Measurements from ENCODE around the gene TMTC2. TPM values are rescaled to one million over a fixed set of nuclear protein-coding genes. Genes with fewer than 3 reads are reported as not detected.

Gene TMTC2
- polyA plus RNA-seq, 1 experiment = 5.6 TPM

DNA sequence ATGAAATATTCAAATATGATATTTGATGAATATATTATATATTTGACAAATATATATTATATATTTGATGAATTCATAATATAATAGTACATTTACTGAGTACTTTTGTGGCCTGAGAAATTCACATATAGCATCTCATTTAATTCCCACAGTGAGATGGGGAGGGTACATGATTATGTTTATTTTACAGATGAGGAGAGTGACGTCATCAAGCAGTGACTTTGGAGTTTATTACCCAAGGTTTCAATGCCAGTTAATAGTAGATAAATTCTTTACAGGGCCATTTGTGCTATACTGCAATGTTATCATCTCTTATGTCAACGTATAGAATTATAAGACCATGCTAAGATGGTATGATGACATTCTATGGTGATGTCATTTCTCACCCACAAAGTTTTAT is 352.7 kb downstream of the TMTC2 start:
- ChIA-PET CTCF (no interaction called here), POLR2A (no interaction called here)
- no peak overlapping the region for H3K4me3 ChIP-seq (ENCODE audit: low read depth, low read length)
- no peak for DNase-seq (ENCODE audit: low read depth)
- no peaks in the 10 kb centered on the region for H3K36me3 ChIP-seq (ENCODE audit: control insufficient read depth, insufficient read depth, low read length)
- H3K27me3 ChIP-seq (ENCODE audit: control insufficient read depth, insufficient read depth, low read length) = no peaks in the 10 kb centered on the region
- TF ChIP-seq, protein P1, sequence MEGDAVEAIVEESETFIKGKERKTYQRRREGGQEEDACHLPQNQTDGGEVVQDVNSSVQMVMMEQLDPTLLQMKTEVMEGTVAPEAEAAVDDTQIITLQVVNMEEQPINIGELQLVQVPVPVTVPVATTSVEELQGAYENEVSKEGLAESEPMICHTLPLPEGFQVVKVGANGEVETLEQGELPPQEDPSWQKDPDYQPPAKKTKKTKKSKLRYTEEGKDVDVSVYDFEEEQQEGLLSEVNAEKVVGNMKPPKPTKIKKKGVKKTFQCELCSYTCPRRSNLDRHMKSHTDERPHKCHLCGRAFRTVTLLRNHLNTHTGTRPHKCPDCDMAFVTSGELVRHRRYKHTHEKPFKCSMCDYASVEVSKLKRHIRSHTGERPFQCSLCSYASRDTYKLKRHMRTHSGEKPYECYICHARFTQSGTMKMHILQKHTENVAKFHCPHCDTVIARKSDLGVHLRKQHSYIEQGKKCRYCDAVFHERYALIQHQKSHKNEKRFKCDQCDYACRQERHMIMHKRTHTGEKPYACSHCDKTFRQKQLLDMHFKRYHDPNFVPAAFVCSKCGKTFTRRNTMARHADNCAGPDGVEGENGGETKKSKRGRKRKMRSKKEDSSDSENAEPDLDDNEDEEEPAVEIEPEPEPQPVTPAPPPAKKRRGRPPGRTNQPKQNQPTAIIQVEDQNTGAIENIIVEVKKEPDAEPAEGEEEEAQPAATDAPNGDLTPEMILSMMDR (IDR thresholded peaks at IDR 0.05; ENCODE audit: insufficient read depth, low read depth, low read length) = no peak

DNA sequence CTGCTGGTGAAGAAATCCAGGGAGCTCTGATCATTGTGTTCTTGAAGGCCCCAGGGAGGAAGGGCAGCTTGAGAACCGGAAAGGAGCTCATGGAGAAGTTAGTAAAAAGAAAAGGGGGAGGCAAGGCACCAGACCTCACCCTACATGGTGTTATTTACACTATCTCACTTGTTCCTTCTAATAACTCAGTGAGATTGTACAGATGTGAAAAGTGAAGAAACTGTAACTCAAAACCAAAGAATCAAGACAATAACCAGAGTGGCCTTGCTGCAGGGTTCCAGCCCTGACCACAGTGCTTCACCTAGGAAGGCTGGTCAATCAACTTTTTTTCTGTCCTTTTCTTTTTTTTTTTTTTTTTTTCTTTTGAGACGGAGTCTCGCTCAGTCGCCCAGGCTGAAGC is 353.6 kb downstream of the TMTC2 start:
- TF ChIP-seq, protein P1 (IDR thresholded peaks at IDR 0.05; ENCODE audit: insufficient read depth, low read depth, low read length) = no peak
- CTCF ChIA-PET = interaction anchor here (0.7 kb wide), 1 partner anchor 19 kb away, joined by 3 read pairs; no protein-coding TSS in a partner anchor

GRCh38 chr12:83040991-83041390 is 354.3 kb downstream of the TMTC2 start:
- no peaks in the 10 kb centered on the region for H3K27me3 ChIP-seq (ENCODE audit: control insufficient read depth, insufficient read depth, low read length)
- DNase-seq (ENCODE audit: low read depth) = no peak
- TF ChIP-seq, protein P1 (IDR thresholded peaks at IDR 0.05; ENCODE audit: insufficient read depth, low read depth, low read length) = no peak
- ChIA-PET POLR2A (no interaction called here), CTCF (no interaction called here)
- no peak overlapping the region for H3K4me3 ChIP-seq (ENCODE audit: low read depth, low read length)
- H3K36me3 ChIP-seq (ENCODE audit: control insufficient read depth, insufficient read depth, low read length) = no peaks in the 10 kb centered on the region

More for the DNA sequence above, 353.6 kb downstream of the TMTC2 start:
- Histone ChIP-seq H3K36me3 (ENCODE audit: control insufficient read depth, insufficient read depth, low read length) (no peaks in the 10 kb centered on the region), H3K27me3 (ENCODE audit: control insufficient read depth, insufficient read depth, low read length) (no peaks in the 10 kb centered on the region), H3K4me3 (ENCODE audit: low read depth, low read length) (no peak overlapping the region)
- POLR2A ChIA-PET = no interaction called here
- no peak for DNase-seq (ENCODE audit: low read depth)

DNA sequence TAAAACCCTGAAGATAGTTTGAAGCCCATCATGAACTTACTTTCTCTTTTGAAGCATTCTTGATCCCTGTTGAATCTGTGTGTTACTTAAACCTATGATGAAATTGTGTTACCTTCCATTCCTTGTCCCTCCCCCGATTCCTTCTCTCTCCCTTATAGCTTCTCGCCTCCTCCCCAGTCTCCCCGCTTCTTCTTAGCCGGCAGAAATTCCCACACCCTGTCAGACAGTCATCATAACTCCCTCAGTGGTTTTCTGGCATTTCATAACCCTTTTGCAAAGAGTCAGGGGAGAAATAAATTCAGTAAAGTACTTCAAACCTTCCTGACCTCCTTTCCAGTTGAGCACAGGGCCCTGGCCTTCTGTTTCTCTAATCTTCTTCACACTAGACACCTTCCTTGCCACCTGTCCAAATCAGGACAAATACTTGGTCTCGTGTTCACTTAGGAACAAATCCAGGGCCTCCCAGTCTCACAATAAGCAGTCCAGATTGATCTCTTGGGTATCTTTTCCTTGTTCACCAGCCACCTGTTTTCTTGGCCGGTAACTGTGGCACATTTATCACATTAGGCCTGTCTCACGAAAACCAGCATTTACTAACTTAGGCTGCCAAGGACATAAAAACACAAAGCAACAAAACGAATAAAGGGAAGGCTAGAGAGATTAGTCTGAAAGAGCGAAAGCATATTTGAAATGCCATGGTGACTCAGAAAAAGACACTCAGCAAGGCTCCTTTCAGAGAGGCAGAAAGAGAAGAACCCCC is 355.9 kb downstream of the TMTC2 start:
- Histone ChIP-seq H3K4me3 (ENCODE audit: low read depth, low read length) (no peak overlapping the region), H3K27me3 (ENCODE audit: control insufficient read depth, insufficient read depth, low read length) (no peaks in the 10 kb centered on the region), H3K36me3 (ENCODE audit: control insufficient read depth, insufficient read depth, low read length) (no peaks in the 10 kb centered on the region)
- DNase-seq (ENCODE audit: low read depth) = peak; percentile 18
- TF ChIP-seq, protein P1 (IDR thresholded peaks at IDR 0.05; ENCODE audit: insufficient read depth, low read depth, low read length) = no peak
- ChIA-PET POLR2A (no interaction called here), CTCF (no interaction called here)

GRCh38 chr12:83044736-83045135 is 358.0 kb downstream of the TMTC2 start:
- ChIA-PET CTCF (no interaction called here), POLR2A (no interaction called here)
- H3K27me3 ChIP-seq (ENCODE audit: control insufficient read depth, insufficient read depth, low read length) = no peaks in the 10 kb centered on the region
- TF ChIP-seq, protein P1 (IDR thresholded peaks at IDR 0.05; ENCODE audit: insufficient read depth, low read depth, low read length) = no peak
- H3K4me3 ChIP-seq (ENCODE audit: low read depth, low read length) = no peak overlapping the region
- no peak for DNase-seq (ENCODE audit: low read depth)
- no peaks in the 10 kb centered on the region for H3K36me3 ChIP-seq (ENCODE audit: control insufficient read depth, insufficient read depth, low read length)

Measured in BJ (cell line).